B cell (primary cell): Measurements from ENCODE around the gene BCL2L1. TPM values are rescaled to one million over a fixed set of nuclear protein-coding genes. Genes with fewer than 3 reads are reported as not detected.

Source experiments
- ATAC-seq: fragments of 200-7000 bp; cut with Tn5 transposase; one replicate; pipeline ENCODE4 v1.10.0; 2021; ENCODE audit warnings: low read depth, mild to moderate bottlenecking, moderate number of reproducible peaks, moderate library complexity
- CTCF ChIA-PET: fragments of 350-600 bp; sonication (Branson Sonifier 250); formaldehyde crosslinking; loops from one replicate; lab custom pipeline; 2021; ENCODE audit warnings: antibody characterized with exemption, inconsistent platforms; lab: Charles Lee
- POLR2A ChIA-PET: fragments of 350-600 bp; sonication (Branson Sonifier 250); formaldehyde crosslinking; loops from one replicate; lab custom pipeline; 2021; ENCODE audit warnings: antibody characterized with exemption; lab: Charles Lee
- DNase-seq: peaks from one replicate; pipeline ENCODE4 v3.0.0; 2013
- H2AFZ ChIP-seq: 2 replicates; pipeline ENCODE4 v1.6.1; 2012; ENCODE audit warnings: mild to moderate bottlenecking, low read depth, low read length; ENCODE audit not compliant: insufficient read depth, poor library complexity, severe bottlenecking
- H3K27ac ChIP-seq, 2 donors: 1 replicate in 1 of 2; 2 replicates in 1 of 2; pipeline ENCODE4 v1.5.1; 2012 to 2013; ENCODE audit warnings: low read length in 2 of 2, mild to moderate bottlenecking in 2 of 2, moderate library complexity in 1 of 2
- H3K27me3 ChIP-seq, 4 experiments: fragments of 200-600 bp in 1 of 4; sonication (generic) in 1 of 4; replicated peaks in 1 of 4; 1 replicate in 2 of 4; 2 replicates in 2 of 4; pipeline versions ENCODE4 v1.6.1 to v1.7.0; 2013 to 2016; ENCODE audit warnings: low read length in 3 of 4, mild to moderate bottlenecking in 2 of 4, mixed read lengths in 1 of 4, moderate library complexity in 1 of 4; ENCODE audit not compliant: insufficient read depth in 4 of 4, control insufficient read depth in 3 of 4; ENCODE audit errors: control extremely low read depth in 1 of 4
- H3K36me3 ChIP-seq, 2 experiments: replicated peaks in 1 of 2; 1 replicate in 1 of 2; 2 replicates in 1 of 2; pipeline versions ENCODE4 v1.6.1 to v1.7.1; 2013; ENCODE audit warnings: low read length in 1 of 2; ENCODE audit not compliant: insufficient read depth in 2 of 2, control insufficient read depth in 1 of 2; ENCODE audit errors: control extremely low read depth in 1 of 2, extremely low read depth in 1 of 2
- H3K4me1 ChIP-seq, 2 donors: fragments of 200-600 bp in 1 of 2; sonication (generic) in 1 of 2; 1 replicate in 1 of 2; 2 replicates in 1 of 2; pipeline versions ENCODE4 v1.5.1 to v1.6.1; 2013 to 2017; ENCODE audit warnings: low read length in 2 of 2; ENCODE audit not compliant: control insufficient read depth in 2 of 2, insufficient read depth in 2 of 2
- H3K4me2 ChIP-seq: replicated peaks from 2 replicates; pipeline ENCODE3; 2012; ENCODE audit warnings: mild to moderate bottlenecking, low read depth, low read length; ENCODE audit not compliant: poor library complexity, severe bottlenecking
- H3K4me3 ChIP-seq, 5 experiments: fragments of 200-600 bp in 1 of 5; sonication (generic) in 1 of 5; 1 replicate in 3 of 5; 2 replicates in 2 of 5; pipeline versions ENCODE4 v1.5.1 to v1.7.0; 2011 to 2016; ENCODE audit warnings: low read length in 4 of 5, mild to moderate bottlenecking in 4 of 5, low read depth in 2 of 5, control low read depth in 1 of 5, moderate library complexity in 1 of 5; ENCODE audit not compliant: insufficient read depth in 1 of 5; ENCODE audit errors: control extremely low read depth in 1 of 5, extremely low read depth in 1 of 5
- H3K79me2 ChIP-seq: fragments of 200-600 bp; sonication (generic); one replicate; pipeline ENCODE4 v1.6.0; 2016; ENCODE audit warnings: low read length; ENCODE audit not compliant: control insufficient read depth, insufficient read depth
- H3K9ac ChIP-seq: fragments of 200-600 bp; sonication (generic); 2 replicates; pipeline ENCODE4 v1.6.1; 2017; ENCODE audit warnings: mild to moderate bottlenecking, low read length, moderate library complexity
- H3K9me3 ChIP-seq, 3 donors: one replicate each; pipeline versions ENCODE4 v1.6.1 to v1.7.1; 2013; ENCODE audit warnings: low read length in 2 of 3; ENCODE audit not compliant: control insufficient read depth in 2 of 3, insufficient read depth in 1 of 3; ENCODE audit errors: control extremely low read depth in 1 of 3
- H4K20me1 ChIP-seq: 2 replicates; pipeline ENCODE4 v1.6.0; 2012; ENCODE audit warnings: mild to moderate bottlenecking, low read length; ENCODE audit not compliant: insufficient read depth, control insufficient read depth, poor library complexity, severe bottlenecking
- H3K27ac Mint-ChIP-seq: one replicate; pipeline ENCODE4 v1.8.0; 2021; ENCODE audit warnings: mixed read lengths
- H3K27me3 Mint-ChIP-seq: one replicate; pipeline ENCODE4 v1.8.0; 2021; ENCODE audit warnings: mixed read lengths
- H3K4me1 Mint-ChIP-seq: one replicate; pipeline ENCODE4 v1.8.0; 2021; ENCODE audit warnings: mixed read lengths
- H3K4me3 Mint-ChIP-seq: one replicate; pipeline ENCODE4 v1.8.0; 2021; ENCODE audit warnings: mixed read lengths
- H3K9me3 Mint-ChIP-seq: one replicate; pipeline ENCODE4 v1.8.0; 2022; ENCODE audit warnings: mixed read lengths; ENCODE audit not compliant: insufficient read depth
- CTCF ChIP-seq: fragments of 200-600 bp; IDR thresholded peaks from one replicate; pipeline ENCODE4 v1.8.0; 2022; ENCODE audit warnings: antibody characterized with exemption, mild to moderate bottlenecking
- EZH2 ChIP-seq: IDR thresholded peaks from 2 replicates; pipeline ENCODE4 v1.6.1; 2012; ENCODE audit warnings: borderline replicate concordance, low read depth, mild to moderate bottlenecking, moderate library complexity, low read length; ENCODE audit not compliant: insufficient read depth, poor library complexity, severe bottlenecking
- WGBS: methylation state at CpG from one replicate; pipeline ENCODE4 v1.1.5; 2013; ENCODE audit warnings: missing lambda C conversion rate; ENCODE audit not compliant: insufficient coverage; 5-methylcytosine and 5-hydroxymethylcytosine counted together
- intact Hi-C: fragments of 100-400 bp; cut with micrococcal nuclease; formaldehyde crosslinking; loops from one replicate; pipeline ENCODE4 v1.10.0; 2022
- polyA plus RNA-seq: library from polyadenylated mRNA; depleted of rRNA; stranded (reverse); fragments of >200 nt; gene quantifications from 2 replicates; pipeline ENCODE4 v1.2.3, GENCODE V29; 2012
- total RNA-seq, 2 donors: library from RNA; stranded (reverse); fragments of 120-200 nt in 1 of 2; gene quantifications; 1 replicate in 1 of 2; 2 replicates in 1 of 2; pipeline versions ENCODE4 v1.2.3 to v1.2.4, GENCODE V29; 2013 to 2022

The BCL2L1 gene
- total and polyA plus RNA-seq, 2 donors (not counting 1 experiment from before 2014, with no cell fraction given) = 10.1 to 33.0 TPM

- Mint-ChIP-seq H3K27me3 (no peaks in the 10 kb centered on the region), H3K4me3 (peak overlapping the region; percentile 66), H3K27ac (peak overlapping the region; percentile 75), H3K9me3 (no peaks in the 10 kb centered on the region), H3K4me1 (peaks cover 67% of the 10 kb centered on the region)
- Histone ChIP-seq H3K27me3 (no peaks in the 10 kb centered on the region), H3K9me3 (no peaks in the 10 kb centered on the region), H3K4me3 (no peak overlapping the region), H4K20me1 (peaks cover 6% of the 10 kb centered on the region), H3K4me1 (peaks cover 53 to 55% of the 10 kb centered on the region in 2 donors), H3K27ac (no peak overlapping the region), H3K79me2 (peaks cover 93% of the 10 kb centered on the region), H2AFZ (no peak overlapping the region), H3K9ac (no peak overlapping the region), H3K36me3 (peaks cover 0 to 18% of the 10 kb centered on the region in 2 experiments), H3K4me2 (peak overlapping the region; percentile 31)
- intact Hi-C loops = no loop called here
- WGBS = 54% methylated on average over 3 of the region's 6 CpGs
- DNase-seq (peak; percentile 57), ATAC-seq (peak; percentile 54)
- CTCF ChIA-PET = interaction anchor here (0.6 to 10.5 kb wide), 4 partner anchors 12 to 84 kb away, joined by 3 to 455 read pairs (median 4); no protein-coding TSS in a partner anchor
- TF ChIP-seq CTCF (no peak), EZH2 (no peak)
- POLR2A ChIA-PET = interaction anchor here (1.4 kb wide), 1 partner anchor 34 kb away, joined by 3 read pairs; no protein-coding TSS in a partner anchor
Observed at GRCh38 chr20:31717478-31718201, 5.0 kb downstream of the BCL2L1 start.

GRCh38 chr20:31716818-31717477, 5.7 kb downstream of the BCL2L1 start:
- Histone ChIP-seq H4K20me1 (peaks cover 6% of the 10 kb centered on the region), H3K9ac (no peak overlapping the region), H3K4me1 (peaks cover 50 to 52% of the 10 kb centered on the region in 2 donors), H3K27me3 (no peaks in the 10 kb centered on the region), H2AFZ (no peak overlapping the region), H3K9me3 (no peaks in the 10 kb centered on the region), H3K4me2 (peak overlapping the region; percentile 31), H3K4me3 (no peak overlapping the region), H3K27ac (no peak overlapping the region), H3K79me2 (peaks cover 93% of the 10 kb centered on the region), H3K36me3 (peaks cover 0 to 18% of the 10 kb centered on the region in 2 experiments)
- ChIA-PET POLR2A (interaction anchor here (1.4 kb wide), 1 partner anchor 33 kb away, joined by 3 read pairs; no protein-coding TSS in a partner anchor), CTCF (interaction anchor here (1.0 to 10.5 kb wide), 2 partner anchors 12 to 56 kb away, joined by 4 to 455 read pairs; no protein-coding TSS in a partner anchor)
- H3K9me3 Mint-ChIP-seq = no peaks in the 10 kb centered on the region
- intact Hi-C loops = no loop called here
- no peaks in the 10 kb centered on the region for H3K27me3 Mint-ChIP-seq
- 37% methylated on average over 2 of the region's 5 CpGs for WGBS
- H3K4me3 Mint-ChIP-seq = peak overlapping the region; percentile 66
- no peak for TF ChIP-seq EZH2
- no peak for TF ChIP-seq CTCF
- ATAC-seq (no peak), DNase-seq (no peak)
- peaks cover 62% of the 10 kb centered on the region for H3K4me1 Mint-ChIP-seq
- H3K27ac Mint-ChIP-seq = no peak overlapping the region
